ENCODE data around the gene FBXO2. TPM values are rescaled to one million over a fixed set of nuclear protein-coding genes. Genes with fewer than 3 reads are reported as not detected.
A peak's percentile ranks its signal among the peaks of the same experiment; 100 is the strongest.

Gene FBXO2
- total and polyA plus RNA-seq, 9 of the 15 experiments (the other 6 are each of a cell fraction or from before 2014, with no cell fraction given), result 0.04 to 1.9 (median 0.27) TPM

DNA sequence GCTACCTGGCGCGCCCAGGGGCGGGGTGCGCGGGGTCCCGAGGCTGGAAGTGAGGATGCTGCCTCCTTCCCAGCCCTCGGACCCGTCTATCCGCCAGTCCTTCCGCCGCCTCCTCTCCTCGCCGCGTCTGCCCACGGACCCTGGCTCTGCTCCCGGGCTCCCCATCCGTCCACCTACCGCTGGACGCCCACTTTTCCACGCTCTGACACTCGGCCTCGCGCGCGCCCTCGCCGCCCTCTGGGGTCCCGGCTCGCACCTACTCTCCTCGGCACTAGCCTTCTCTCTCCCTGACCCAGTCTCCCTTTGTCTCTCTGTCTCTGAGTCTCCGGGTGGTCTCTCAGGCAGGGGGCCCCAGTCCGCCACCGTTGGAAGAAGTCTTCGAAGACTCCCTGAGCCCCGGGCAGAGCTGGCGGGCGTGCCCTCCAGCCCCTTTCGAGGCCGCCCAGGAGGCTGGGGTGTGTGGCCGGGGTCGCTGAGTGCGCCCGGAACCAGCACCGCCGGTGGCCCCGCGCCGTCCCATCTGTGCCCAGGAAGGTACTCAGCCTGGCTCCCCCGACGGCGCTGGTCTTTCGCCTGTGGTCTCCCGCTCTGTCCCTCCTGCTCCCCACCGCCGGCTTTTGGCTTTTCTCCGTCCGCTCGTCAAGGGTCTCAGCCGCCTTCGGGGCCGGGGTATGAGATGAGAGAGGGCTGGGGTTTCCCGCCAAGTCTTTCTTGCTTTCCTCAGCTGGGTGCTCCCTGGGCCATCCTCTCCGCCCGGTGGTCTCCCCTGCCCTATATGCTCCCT, 37.9 kb upstream of the FBXO2 start:
- Histone ChIP-seq H3K36me3 (ENCODE audit: control insufficient read depth, insufficient read depth, low read length) (no peaks in the 10 kb centered on the region), H3K4me3 (no peak overlapping the region), H2AFZ (ENCODE audit: low read depth, low read length) (no peak overlapping the region), H3K9me1 (ENCODE audit: control insufficient read depth, insufficient read depth, low read length) (no peaks in the 10 kb centered on the region), H3K27ac (ENCODE audit: extremely low read depth, low read depth, low read length) (no peak overlapping the region), H3K27me3 (ENCODE audit: control insufficient read depth in 2 of 2, insufficient read depth in 2 of 2, low read length in 2 of 2) (no peaks in the 10 kb centered on the region), H3K4me2 (ENCODE audit: insufficient read depth, low read length) (no peak overlapping the region), H4K20me1 (replicated peaks; ENCODE audit: control insufficient read depth, insufficient read depth, low read length) (no peaks in the 10 kb centered on the region), H3K9ac (ENCODE audit: insufficient read depth in 1 of 2, low read depth in 2 of 2, low read length in 2 of 2) (0 out of 4 replicates have a peak overlapping the region, but pooled peaks of 1 of the 2 experiments have one; percentile 14), H3K4me1 (replicated peaks in 1 of 2; ENCODE audit: control insufficient read depth in 2 of 2, insufficient read depth in 2 of 2, low read length in 2 of 2) (peaks cover 37 to 47% of the 10 kb centered on the region in 2 experiments), H3K9me3 (replicated peaks; ENCODE audit: control insufficient read depth, insufficient read depth, low read depth, low read length) (no peaks in the 10 kb centered on the region), H3K79me2 (ENCODE audit: control insufficient read depth, insufficient read depth, low read length) (no peaks in the 10 kb centered on the region)
- DNase-seq (ENCODE audit: extremely low read depth in 1 of 4, low spot score in 3 of 4), result no peak
- in situ Hi-C loops (cut with MboI), result no loop called here
- intact Hi-C loops (cut with micrococcal nuclease), result no loop called here
- 76% methylated on average over 44 of the region's 64 CpGs for WGBS (ENCODE audit: insufficient coverage, low coverage, missing lambda C conversion rate)
- BruUV-seq (replicated peaks), result no TSS peak
- CTCF ChIA-PET (ENCODE audit: low intra/inter-chr PET ratio), result no interaction called here
- ATAC-seq, result no peak
- no peak for FAIRE-seq
- no peak for TF ChIP-seq ZSCAN32 (CRISPR knock-in tag; IDR thresholded peaks at IDR 0.05)
- TF ChIP-seq RUNX1 (IDR thresholded peaks at IDR 0.05; ENCODE audit: low read depth), result no peak
- TF ChIP-seq, protein P1, sequence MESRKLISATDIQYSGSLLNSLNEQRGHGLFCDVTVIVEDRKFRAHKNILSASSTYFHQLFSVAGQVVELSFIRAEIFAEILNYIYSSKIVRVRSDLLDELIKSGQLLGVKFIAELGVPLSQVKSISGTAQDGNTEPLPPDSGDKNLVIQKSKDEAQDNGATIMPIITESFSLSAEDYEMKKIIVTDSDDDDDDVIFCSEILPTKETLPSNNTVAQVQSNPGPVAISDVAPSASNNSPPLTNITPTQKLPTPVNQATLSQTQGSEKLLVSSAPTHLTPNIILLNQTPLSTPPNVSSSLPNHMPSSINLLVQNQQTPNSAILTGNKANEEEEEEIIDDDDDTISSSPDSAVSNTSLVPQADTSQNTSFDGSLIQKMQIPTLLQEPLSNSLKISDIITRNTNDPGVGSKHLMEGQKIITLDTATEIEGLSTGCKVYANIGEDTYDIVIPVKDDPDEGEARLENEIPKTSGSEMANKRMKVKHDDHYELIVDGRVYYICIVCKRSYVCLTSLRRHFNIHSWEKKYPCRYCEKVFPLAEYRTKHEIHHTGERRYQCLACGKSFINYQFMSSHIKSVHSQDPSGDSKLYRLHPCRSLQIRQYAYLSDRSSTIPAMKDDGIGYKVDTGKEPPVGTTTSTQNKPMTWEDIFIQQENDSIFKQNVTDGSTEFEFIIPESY (CRISPR knock-in tag; IDR thresholded peaks at IDR 0.05), result peak; percentile 21; the same call in 1 of the 2 replicates
- TF ChIP-seq, protein P2, sequence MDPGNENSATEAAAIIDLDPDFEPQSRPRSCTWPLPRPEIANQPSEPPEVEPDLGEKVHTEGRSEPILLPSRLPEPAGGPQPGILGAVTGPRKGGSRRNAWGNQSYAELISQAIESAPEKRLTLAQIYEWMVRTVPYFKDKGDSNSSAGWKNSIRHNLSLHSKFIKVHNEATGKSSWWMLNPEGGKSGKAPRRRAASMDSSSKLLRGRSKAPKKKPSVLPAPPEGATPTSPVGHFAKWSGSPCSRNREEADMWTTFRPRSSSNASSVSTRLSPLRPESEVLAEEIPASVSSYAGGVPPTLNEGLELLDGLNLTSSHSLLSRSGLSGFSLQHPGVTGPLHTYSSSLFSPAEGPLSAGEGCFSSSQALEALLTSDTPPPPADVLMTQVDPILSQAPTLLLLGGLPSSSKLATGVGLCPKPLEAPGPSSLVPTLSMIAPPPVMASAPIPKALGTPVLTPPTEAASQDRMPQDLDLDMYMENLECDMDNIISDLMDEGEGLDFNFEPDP (CRISPR knock-in tag; IDR thresholded peaks at IDR 0.05), result no peak
- POLR2A ChIA-PET, result interaction anchor here (1.2 kb wide), 1 partner anchor 19 kb away, joined by 3 read pairs; no protein-coding TSS in a partner anchor

All from K562 (cell line).